WTC11 (cell line): ENCODE measurements around the gene KIF6. TPM values are rescaled to one million over a fixed set of nuclear protein-coding genes. Genes with fewer than 3 reads are reported as not detected.

ENCODE experiments used
- ATAC-seq: fragments of 200-7000 bp; cut with Tn5 transposase; 2 replicates; pipeline ENCODE4 v1.10.0; 2021; ENCODE audit warnings: mild to moderate bottlenecking, moderate library complexity
- CTCF ChIA-PET: fragments of 300-600 bp; sonication (Branson Sonifier 250); formaldehyde crosslinking; loops from one replicate; lab custom pipeline; 2021; ENCODE audit warnings: antibody characterized with exemption; lab: Charles Lee
- POLR2A ChIA-PET: fragments of 350-600 bp; sonication (Branson Sonifier 250); formaldehyde crosslinking; loops from one replicate; lab custom pipeline; 2021; ENCODE audit warnings: antibody characterized with exemption; lab: Charles Lee
- DNase-seq: peaks from one replicate; pipeline ENCODE4 v3.0.0; 2021; ENCODE audit warnings: low spot score
- H3K27ac Mint-ChIP-seq: 2 replicates; pipeline ENCODE4 v1.8.0; 2021; ENCODE audit warnings: mixed read lengths
- H3K27me3 Mint-ChIP-seq: 2 replicates; pipeline ENCODE4 v1.8.0; 2021; ENCODE audit warnings: low read depth, mild to moderate bottlenecking, moderate library complexity, mixed read lengths
- H3K36me3 Mint-ChIP-seq: 2 replicates; pipeline ENCODE4 v1.8.0; 2021; ENCODE audit warnings: mixed read lengths
- H3K4me1 Mint-ChIP-seq: 2 replicates; pipeline ENCODE4 v1.8.0; 2022; ENCODE audit warnings: mixed read lengths
- H3K4me3 Mint-ChIP-seq: 2 replicates; pipeline ENCODE4 v1.8.0; 2021; ENCODE audit warnings: mild to moderate bottlenecking, moderate library complexity, mixed read lengths
- H3K9me3 Mint-ChIP-seq: 2 replicates; pipeline ENCODE4 v1.8.0; 2021; ENCODE audit warnings: mixed read lengths
- CREM ChIP-seq: sonication (generic); formaldehyde crosslinking; IDR thresholded peaks from 2 replicates; pipeline ENCODE4 v1.8.1; 2022; ENCODE audit warnings: mild to moderate bottlenecking, missing genetic modification reagents, moderate library complexity
- CTCF ChIP-seq: fragments of 200-600 bp; IDR thresholded peaks from 2 replicates; pipeline ENCODE4 v1.8.0; 2022; ENCODE audit warnings: antibody characterized with exemption
- FOXK1 ChIP-seq: sonication (generic); formaldehyde crosslinking; IDR thresholded peaks from 2 replicates; pipeline ENCODE4 v1.8.0; 2022; ENCODE audit warnings: mild to moderate bottlenecking, moderate library complexity, missing genetic modification reagents
- FOXP1 ChIP-seq: sonication (generic); formaldehyde crosslinking; IDR thresholded peaks from 2 replicates; pipeline ENCODE4 v1.8.0; 2022; ENCODE audit warnings: missing genetic modification reagents, mild to moderate bottlenecking, moderate library complexity, borderline replicate concordance
- GTF2I ChIP-seq: fragments of 250-450 bp; sonication (Bioruptor Pico); conservative IDR thresholded peaks from 2 replicates; pipeline ENCODE4 v1.4.0; 2021; ENCODE audit warnings: mild to moderate bottlenecking
- HMGA2 ChIP-seq: fragments of 250-450 bp; sonication (Bioruptor Pico); IDR thresholded peaks from 2 replicates; pipeline ENCODE4 v1.4.0; 2021; ENCODE audit warnings: mild to moderate bottlenecking, moderate library complexity
- KAT7 ChIP-seq: sonication (generic); formaldehyde crosslinking; IDR thresholded peaks from 2 replicates; pipeline ENCODE4 v1.8.1; 2023; ENCODE audit warnings: missing genetic modification reagents, mild to moderate bottlenecking, borderline replicate concordance
- MAX ChIP-seq: sonication (generic); formaldehyde crosslinking; IDR thresholded peaks from 2 replicates; pipeline ENCODE4 v1.8.0; 2022; ENCODE audit warnings: mild to moderate bottlenecking, missing genetic modification reagents
- SMAD3 ChIP-seq: sonication (generic); formaldehyde crosslinking; IDR thresholded peaks from 2 replicates; pipeline ENCODE4 v1.8.0; 2022; ENCODE audit warnings: missing genetic modification reagents, mild to moderate bottlenecking, borderline replicate concordance
- SP1 ChIP-seq: sonication (generic); formaldehyde crosslinking; conservative IDR thresholded peaks from 2 replicates; pipeline ENCODE4 v1.8.1; 2022; ENCODE audit warnings: missing genetic modification reagents
- TEAD1 ChIP-seq: sonication (generic); formaldehyde crosslinking; IDR thresholded peaks from 2 replicates; pipeline ENCODE4 v1.8.0; 2022; ENCODE audit warnings: mild to moderate bottlenecking, missing genetic modification reagents
- TEAD4 ChIP-seq: sonication (generic); formaldehyde crosslinking; IDR thresholded peaks from 2 replicates; pipeline ENCODE4 v1.8.0; 2022; ENCODE audit warnings: mild to moderate bottlenecking, missing genetic modification reagents
- ZNF416 ChIP-seq: fragments of 250-450 bp; sonication (Bioruptor Pico); IDR thresholded peaks from 2 replicates; pipeline ENCODE4 v1.9.0; 2021; ENCODE audit warnings: mild to moderate bottlenecking, inconsistent platforms
- total RNA-seq: library from RNA; stranded (reverse); gene quantifications from 3 replicates; pipeline ENCODE4 v1.2.3, GENCODE V29; 2021
- TF ChIP-seq, protein P1 (sequence below): sonication (generic); formaldehyde crosslinking; IDR thresholded peaks from 2 replicates; pipeline ENCODE4 v1.8.0; 2023; ENCODE audit warnings: missing genetic modification reagents
- TF ChIP-seq, protein P2 (sequence below): sonication (generic); formaldehyde crosslinking; IDR thresholded peaks from 2 replicates; pipeline ENCODE4 v1.8.0; 2023; ENCODE audit warnings: missing genetic modification reagents, mild to moderate bottlenecking, borderline replicate concordance
- TF ChIP-seq, protein P3 (sequence below): fragments of 250-450 bp; sonication (Bioruptor Pico); IDR thresholded peaks from 2 replicates; pipeline ENCODE4 v1.9.0; 2021; ENCODE audit warnings: mild to moderate bottlenecking
- TF ChIP-seq, protein P4 (sequence below): sonication (generic); formaldehyde crosslinking; conservative IDR thresholded peaks from 2 replicates; pipeline ENCODE4 v1.8.1; 2022; ENCODE audit warnings: mild to moderate bottlenecking, missing genetic modification reagents
- TF ChIP-seq, protein P5 (sequence below): sonication (generic); formaldehyde crosslinking; IDR thresholded peaks from 2 replicates; pipeline ENCODE4 v1.8.0; 2022; ENCODE audit warnings: mild to moderate bottlenecking, missing genetic modification reagents

KIF6 gene
- total RNA-seq, 1 experiment from 2014 or later, result 0.57 TPM

DNA sequence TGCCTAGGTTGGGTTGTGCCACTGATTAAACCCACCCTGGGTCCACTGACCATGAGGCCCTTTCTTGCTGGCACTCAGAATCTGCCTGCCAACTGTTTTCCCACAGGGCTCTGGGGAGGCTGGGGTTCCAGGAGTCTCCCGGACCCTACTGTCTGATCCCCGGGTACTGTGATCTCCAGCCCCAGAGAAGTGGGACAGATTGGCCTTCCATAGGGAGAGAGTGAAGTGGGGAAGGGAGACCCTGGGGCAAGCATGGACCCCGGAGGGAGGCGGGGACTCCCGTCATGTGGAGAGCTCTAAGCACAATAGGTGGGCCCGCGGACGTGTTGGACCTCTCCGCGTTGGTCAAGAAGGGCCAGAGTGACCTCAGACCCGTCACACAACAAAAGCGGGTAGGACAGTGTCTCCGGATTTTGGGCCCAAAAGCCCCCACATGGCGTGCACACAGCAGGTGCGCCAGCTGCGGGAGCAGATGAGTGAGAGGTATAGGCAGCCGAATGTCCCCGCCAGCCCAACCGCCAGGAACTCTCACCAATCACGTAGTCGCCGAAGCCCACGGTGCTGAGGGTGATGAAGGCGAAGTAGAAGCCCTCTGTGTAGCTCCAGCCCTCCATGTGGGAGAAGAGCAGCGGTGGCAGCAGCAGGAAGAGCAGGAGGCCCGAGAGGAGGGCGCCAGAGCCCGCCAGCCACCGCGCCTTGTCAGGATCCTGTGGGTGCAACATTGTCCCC lies 421.6 kb downstream of the KIF6 start:
- ChIA-PET CTCF (interaction anchor here (0.6 to 8.4 kb wide), 51 partner anchors 10 to 1694 kb away, joined by 3 to 214 read pairs (median 8); partner anchors contain the start of genes KCNK17 and KCNK5), POLR2A (interaction anchor here (1.7 kb wide), 1 partner anchor 114 kb away, joined by 4 read pairs; no protein-coding TSS in a partner anchor)
- no peak overlapping the region for H3K4me3 Mint-ChIP-seq
- no peak for DNase-seq
- H3K27ac Mint-ChIP-seq, result no peak overlapping the region
- no peaks in the 10 kb centered on the region for H3K9me3 Mint-ChIP-seq
- ATAC-seq, result no peak
- H3K36me3 Mint-ChIP-seq, result no peaks in the 10 kb centered on the region
- TF ChIP-seq MAX (0 out of 2 replicates have a peak, but pooled peaks have one; percentile 0), HMGA2 (no peak)
- no peaks in the 10 kb centered on the region; the same call in 1 of the 2 replicates for H3K27me3 Mint-ChIP-seq
- peaks cover 17% of the 10 kb centered on the region for H3K4me1 Mint-ChIP-seq

GRCh38 chr6:39302669-39303424 lies 422.4 kb downstream of the KIF6 start:
- H3K27me3 Mint-ChIP-seq, result no peaks in the 10 kb centered on the region; the same call in 1 of the 2 replicates
- no peaks in the 10 kb centered on the region for H3K9me3 Mint-ChIP-seq
- ATAC-seq (peak; percentile 86), DNase-seq (peak; percentile 95)
- no peak overlapping the region for H3K27ac Mint-ChIP-seq
- H3K4me1 Mint-ChIP-seq, result peaks cover 17% of the 10 kb centered on the region
- no peaks in the 10 kb centered on the region for H3K36me3 Mint-ChIP-seq
- POLR2A ChIA-PET, result interaction anchor here (1.7 kb wide), 1 partner anchor 113 kb away, joined by 4 read pairs; no protein-coding TSS in a partner anchor
- H3K4me3 Mint-ChIP-seq, result peak overlapping the region; percentile 21
- CTCF ChIA-PET, result interaction anchor here (0.6 to 8.4 kb wide), 54 partner anchors 8 to 1695 kb away, joined by 3 to 214 read pairs (median 8); partner anchors contain the start of genes KCNK17 and KCNK5
- TF ChIP-seq, protein P1, sequence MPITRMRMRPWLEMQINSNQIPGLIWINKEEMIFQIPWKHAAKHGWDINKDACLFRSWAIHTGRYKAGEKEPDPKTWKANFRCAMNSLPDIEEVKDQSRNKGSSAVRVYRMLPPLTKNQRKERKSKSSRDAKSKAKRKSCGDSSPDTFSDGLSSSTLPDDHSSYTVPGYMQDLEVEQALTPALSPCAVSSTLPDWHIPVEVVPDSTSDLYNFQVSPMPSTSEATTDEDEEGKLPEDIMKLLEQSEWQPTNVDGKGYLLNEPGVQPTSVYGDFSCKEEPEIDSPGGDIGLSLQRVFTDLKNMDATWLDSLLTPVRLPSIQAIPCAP, result no peak
- TF ChIP-seq SP1 (0 out of 2 replicates have a peak, but pooled peaks have one; percentile 33), SMAD3 (CRISPR knock-in tag) (peak; percentile 70; the same call in 1 of the 2 replicates), CREM (CRISPR knock-in tag) (no peak), FOXP1 (CRISPR knock-in tag) (0 out of 2 replicates have a peak, but pooled peaks have one; percentile 24), FOXK1 (CRISPR knock-in tag) (no peak), MAX (peak; percentile 44; the same call in 1 of the 2 replicates), CTCF (peak; percentile 59), KAT7 (no peak), ZNF416 (CRISPR knock-in tag) (no peak), TEAD4 (no peak), TEAD1 (CRISPR knock-in tag) (peak; percentile 63; the same call in 1 of the 2 replicates), GTF2I (CRISPR knock-in tag) (peak; percentile 77; the same call in 1 of the 2 replicates)
- TF ChIP-seq, protein P2, sequence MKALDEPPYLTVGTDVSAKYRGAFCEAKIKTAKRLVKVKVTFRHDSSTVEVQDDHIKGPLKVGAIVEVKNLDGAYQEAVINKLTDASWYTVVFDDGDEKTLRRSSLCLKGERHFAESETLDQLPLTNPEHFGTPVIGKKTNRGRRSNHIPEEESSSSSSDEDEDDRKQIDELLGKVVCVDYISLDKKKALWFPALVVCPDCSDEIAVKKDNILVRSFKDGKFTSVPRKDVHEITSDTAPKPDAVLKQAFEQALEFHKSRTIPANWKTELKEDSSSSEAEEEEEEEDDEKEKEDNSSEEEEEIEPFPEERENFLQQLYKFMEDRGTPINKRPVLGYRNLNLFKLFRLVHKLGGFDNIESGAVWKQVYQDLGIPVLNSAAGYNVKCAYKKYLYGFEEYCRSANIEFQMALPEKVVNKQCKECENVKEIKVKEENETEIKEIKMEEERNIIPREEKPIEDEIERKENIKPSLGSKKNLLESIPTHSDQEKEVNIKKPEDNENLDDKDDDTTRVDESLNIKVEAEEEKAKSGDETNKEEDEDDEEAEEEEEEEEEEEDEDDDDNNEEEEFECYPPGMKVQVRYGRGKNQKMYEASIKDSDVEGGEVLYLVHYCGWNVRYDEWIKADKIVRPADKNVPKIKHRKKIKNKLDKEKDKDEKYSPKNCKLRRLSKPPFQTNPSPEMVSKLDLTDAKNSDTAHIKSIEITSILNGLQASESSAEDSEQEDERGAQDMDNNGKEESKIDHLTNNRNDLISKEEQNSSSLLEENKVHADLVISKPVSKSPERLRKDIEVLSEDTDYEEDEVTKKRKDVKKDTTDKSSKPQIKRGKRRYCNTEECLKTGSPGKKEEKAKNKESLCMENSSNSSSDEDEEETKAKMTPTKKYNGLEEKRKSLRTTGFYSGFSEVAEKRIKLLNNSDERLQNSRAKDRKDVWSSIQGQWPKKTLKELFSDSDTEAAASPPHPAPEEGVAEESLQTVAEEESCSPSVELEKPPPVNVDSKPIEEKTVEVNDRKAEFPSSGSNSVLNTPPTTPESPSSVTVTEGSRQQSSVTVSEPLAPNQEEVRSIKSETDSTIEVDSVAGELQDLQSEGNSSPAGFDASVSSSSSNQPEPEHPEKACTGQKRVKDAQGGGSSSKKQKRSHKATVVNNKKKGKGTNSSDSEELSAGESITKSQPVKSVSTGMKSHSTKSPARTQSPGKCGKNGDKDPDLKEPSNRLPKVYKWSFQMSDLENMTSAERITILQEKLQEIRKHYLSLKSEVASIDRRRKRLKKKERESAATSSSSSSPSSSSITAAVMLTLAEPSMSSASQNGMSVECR (CRISPR knock-in tag), result no peak
- TF ChIP-seq, protein P3, sequence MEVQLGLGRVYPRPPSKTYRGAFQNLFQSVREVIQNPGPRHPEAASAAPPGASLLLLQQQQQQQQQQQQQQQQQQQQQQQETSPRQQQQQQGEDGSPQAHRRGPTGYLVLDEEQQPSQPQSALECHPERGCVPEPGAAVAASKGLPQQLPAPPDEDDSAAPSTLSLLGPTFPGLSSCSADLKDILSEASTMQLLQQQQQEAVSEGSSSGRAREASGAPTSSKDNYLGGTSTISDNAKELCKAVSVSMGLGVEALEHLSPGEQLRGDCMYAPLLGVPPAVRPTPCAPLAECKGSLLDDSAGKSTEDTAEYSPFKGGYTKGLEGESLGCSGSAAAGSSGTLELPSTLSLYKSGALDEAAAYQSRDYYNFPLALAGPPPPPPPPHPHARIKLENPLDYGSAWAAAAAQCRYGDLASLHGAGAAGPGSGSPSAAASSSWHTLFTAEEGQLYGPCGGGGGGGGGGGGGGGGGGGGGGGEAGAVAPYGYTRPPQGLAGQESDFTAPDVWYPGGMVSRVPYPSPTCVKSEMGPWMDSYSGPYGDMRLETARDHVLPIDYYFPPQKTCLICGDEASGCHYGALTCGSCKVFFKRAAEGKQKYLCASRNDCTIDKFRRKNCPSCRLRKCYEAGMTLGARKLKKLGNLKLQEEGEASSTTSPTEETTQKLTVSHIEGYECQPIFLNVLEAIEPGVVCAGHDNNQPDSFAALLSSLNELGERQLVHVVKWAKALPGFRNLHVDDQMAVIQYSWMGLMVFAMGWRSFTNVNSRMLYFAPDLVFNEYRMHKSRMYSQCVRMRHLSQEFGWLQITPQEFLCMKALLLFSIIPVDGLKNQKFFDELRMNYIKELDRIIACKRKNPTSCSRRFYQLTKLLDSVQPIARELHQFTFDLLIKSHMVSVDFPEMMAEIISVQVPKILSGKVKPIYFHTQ (CRISPR knock-in tag), result no peak
- TF ChIP-seq, protein P4, sequence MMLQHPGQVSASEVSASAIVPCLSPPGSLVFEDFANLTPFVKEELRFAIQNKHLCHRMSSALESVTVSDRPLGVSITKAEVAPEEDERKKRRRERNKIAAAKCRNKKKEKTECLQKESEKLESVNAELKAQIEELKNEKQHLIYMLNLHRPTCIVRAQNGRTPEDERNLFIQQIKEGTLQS, result no peak
- TF ChIP-seq, protein P5, sequence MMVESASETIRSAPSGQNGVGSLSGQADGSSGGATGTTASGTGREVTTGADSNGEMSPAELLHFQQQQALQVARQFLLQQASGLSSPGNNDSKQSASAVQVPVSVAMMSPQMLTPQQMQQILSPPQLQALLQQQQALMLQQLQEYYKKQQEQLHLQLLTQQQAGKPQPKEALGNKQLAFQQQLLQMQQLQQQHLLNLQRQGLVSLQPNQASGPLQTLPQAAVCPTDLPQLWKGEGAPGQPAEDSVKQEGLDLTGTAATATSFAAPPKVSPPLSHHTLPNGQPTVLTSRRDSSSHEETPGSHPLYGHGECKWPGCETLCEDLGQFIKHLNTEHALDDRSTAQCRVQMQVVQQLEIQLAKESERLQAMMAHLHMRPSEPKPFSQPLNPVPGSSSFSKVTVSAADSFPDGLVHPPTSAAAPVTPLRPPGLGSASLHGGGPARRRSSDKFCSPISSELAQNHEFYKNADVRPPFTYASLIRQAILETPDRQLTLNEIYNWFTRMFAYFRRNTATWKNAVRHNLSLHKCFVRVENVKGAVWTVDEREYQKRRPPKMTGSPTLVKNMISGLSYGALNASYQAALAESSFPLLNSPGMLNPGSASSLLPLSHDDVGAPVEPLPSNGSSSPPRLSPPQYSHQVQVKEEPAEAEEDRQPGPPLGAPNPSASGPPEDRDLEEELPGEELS (CRISPR knock-in tag), result 0 out of 2 replicates have a peak, but pooled peaks have one; percentile 35
